Stimulated activated CD4-positive, alpha-beta T cell treated with anti-CD3 and anti-CD28 coated beads, Interleukin-12 subunit alpha, Interleukin-12 subunit beta, amount 100 ng/mL, for 48 hours (primary cell): ENCODE measurements around the gene MRNIP.
"Not testable (repeated sequence)": the region's sequence is repeated elsewhere in the genome, so short reads cannot be mapped to it uniquely, and the experiment has no call there.

Experiments
- DNase-seq, 3 donors: peaks; one replicate each; pipeline ENCODE4 v3.0.0-alpha.2; 2020; ENCODE audit warnings: low read depth in 2 of 3, low spot score in 1 of 3

MRNIP gene

GRCh38 chr5:179794575-179794974, 64.0 kb downstream of the MRNIP start:
- no peak for DNase-seq

GRCh38 chr5:179794171-179794570, 64.4 kb downstream of the MRNIP start:
- no peak for DNase-seq

- no peak for DNase-seq
Measured at GRCh38 chr5:179793468-179794139, 65.0 kb downstream of the MRNIP start, which contains the start of gene LTC4S. Gene LTC4S (plus strand): TSS chr5:179793986. CDS start chr5:179794081, 95 bp downstream.

- DNase-seq: no peak
Measured at GRCh38 chr5:179792612-179793467, 65.8 kb downstream of the MRNIP start.

GRCh38 chr5:179791881-179792611, 66.6 kb downstream of the MRNIP start:
- DNase-seq: no peak

GRCh38 chr5:179789278-179789677, 69.3 kb downstream of the MRNIP start:
- not testable (repeated sequence) for DNase-seq

GRCh38 chr5:179788193-179788854, 70.3 kb downstream of the MRNIP start:
- DNase-seq: no peak
